ENCODE results near the gene CSGALNACT2.

DNA sequence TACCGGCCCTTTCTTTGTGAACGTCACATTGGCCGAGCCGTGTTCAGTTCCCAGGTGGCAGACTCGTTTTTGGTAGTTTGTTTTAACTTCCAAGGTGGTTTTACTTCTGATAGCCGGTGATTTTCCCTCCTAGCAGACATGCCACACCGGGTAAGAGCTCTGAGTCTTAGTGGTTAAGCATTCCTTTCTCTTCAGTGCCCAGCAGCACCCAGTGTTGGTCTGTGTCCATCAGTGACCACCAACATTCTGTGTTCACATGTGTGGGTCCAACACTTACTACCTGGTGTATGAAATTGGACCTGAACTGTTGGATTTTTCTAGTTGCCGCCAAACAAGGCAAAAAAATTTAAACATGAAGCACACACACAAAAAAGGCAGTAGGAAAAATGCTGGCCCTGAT, 9.9 kb upstream of the CSGALNACT2 start:
- no peak for TF ChIP-seq POLR2AphosphoS5 (IDR thresholded peaks at IDR 0.05)
- TF ChIP-seq, protein P1, sequence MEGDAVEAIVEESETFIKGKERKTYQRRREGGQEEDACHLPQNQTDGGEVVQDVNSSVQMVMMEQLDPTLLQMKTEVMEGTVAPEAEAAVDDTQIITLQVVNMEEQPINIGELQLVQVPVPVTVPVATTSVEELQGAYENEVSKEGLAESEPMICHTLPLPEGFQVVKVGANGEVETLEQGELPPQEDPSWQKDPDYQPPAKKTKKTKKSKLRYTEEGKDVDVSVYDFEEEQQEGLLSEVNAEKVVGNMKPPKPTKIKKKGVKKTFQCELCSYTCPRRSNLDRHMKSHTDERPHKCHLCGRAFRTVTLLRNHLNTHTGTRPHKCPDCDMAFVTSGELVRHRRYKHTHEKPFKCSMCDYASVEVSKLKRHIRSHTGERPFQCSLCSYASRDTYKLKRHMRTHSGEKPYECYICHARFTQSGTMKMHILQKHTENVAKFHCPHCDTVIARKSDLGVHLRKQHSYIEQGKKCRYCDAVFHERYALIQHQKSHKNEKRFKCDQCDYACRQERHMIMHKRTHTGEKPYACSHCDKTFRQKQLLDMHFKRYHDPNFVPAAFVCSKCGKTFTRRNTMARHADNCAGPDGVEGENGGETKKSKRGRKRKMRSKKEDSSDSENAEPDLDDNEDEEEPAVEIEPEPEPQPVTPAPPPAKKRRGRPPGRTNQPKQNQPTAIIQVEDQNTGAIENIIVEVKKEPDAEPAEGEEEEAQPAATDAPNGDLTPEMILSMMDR (IDR thresholded peaks at IDR 0.05), result no peak
